Measurements from ENCODE around the gene ZNF85.
"Not testable (repeated sequence)": the region's sequence is repeated elsewhere in the genome, so short reads cannot be mapped to it uniquely, and the experiment has no call there.

Gene ZNF85

DNA sequence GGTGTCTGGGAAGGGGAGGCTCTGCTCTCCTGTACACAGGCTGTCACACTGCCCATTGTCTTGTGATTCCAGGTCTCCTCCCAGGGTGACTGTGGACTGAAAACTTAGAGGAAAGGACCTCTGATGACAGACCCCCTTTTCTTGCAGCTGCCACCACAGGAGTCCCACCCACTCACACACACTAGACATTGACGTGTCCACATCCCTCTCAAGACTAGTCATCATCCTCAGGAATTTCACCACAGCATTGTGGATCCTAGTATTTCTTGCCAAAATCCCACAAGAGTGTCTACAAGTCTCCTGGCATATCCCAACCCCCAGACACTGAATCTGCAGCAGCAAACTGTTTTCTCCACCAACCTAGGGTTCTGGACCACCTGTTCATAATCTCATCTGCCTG lies 5.3 kb downstream of the ZNF85 start:
- TF ChIP-seq, protein P1, sequence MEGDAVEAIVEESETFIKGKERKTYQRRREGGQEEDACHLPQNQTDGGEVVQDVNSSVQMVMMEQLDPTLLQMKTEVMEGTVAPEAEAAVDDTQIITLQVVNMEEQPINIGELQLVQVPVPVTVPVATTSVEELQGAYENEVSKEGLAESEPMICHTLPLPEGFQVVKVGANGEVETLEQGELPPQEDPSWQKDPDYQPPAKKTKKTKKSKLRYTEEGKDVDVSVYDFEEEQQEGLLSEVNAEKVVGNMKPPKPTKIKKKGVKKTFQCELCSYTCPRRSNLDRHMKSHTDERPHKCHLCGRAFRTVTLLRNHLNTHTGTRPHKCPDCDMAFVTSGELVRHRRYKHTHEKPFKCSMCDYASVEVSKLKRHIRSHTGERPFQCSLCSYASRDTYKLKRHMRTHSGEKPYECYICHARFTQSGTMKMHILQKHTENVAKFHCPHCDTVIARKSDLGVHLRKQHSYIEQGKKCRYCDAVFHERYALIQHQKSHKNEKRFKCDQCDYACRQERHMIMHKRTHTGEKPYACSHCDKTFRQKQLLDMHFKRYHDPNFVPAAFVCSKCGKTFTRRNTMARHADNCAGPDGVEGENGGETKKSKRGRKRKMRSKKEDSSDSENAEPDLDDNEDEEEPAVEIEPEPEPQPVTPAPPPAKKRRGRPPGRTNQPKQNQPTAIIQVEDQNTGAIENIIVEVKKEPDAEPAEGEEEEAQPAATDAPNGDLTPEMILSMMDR (IDR thresholded peaks at IDR 0.05), result no peak

GRCh38 chr19:20936322-20936947 lies 13.4 kb downstream of the ZNF85 start:
- not testable (repeated sequence) for H3K9me3 ChIP-seq
- H3K36me3 ChIP-seq, result peaks cover 46 to 48% (median 46%) of the 10 kb centered on the region in 3 donors

More for the DNA sequence above, 5.3 kb downstream of the ZNF85 start:
- Histone ChIP-seq H3K9me3 (no peaks in the 10 kb centered on the region), H3K4me1 (peaks cover 0 to 10% (median 1%) of the 10 kb centered on the region in 4 donors), H3K36me3 (peaks cover 0 to 8% (median 3%) of the 10 kb centered on the region in 3 donors), H3K27ac (no peak overlapping the region), H3K27me3 (no peaks in the 10 kb centered on the region), H3K4me3 (no peak overlapping the region)
- no peak for DNase-seq
- intact Hi-C loops (cut with DNase I; ENCODE audit: low total_unique reads), result no loop called here

GRCh38 chr19:20952561-20953095 lies 29.6 kb downstream of the ZNF85 start:
- intact Hi-C loops (cut with DNase I; ENCODE audit: low total_unique reads); H3K27ac ChIP-seq; DNase-seq; H3K4me3 ChIP-seq; H3K4me1 ChIP-seq; H3K27me3 ChIP-seq: not testable (repeated sequence)
- Histone ChIP-seq H3K36me3 (peaks cover 19 to 24% (median 23%) of the 10 kb centered on the region in 3 donors), H3K9me3 (peaks cover 4 to 50% (median 23%) of the 10 kb centered on the region in 3 donors)

More at GRCh38 chr19:20936322-20936947, 13.4 kb downstream of the ZNF85 start:
- H3K27me3 ChIP-seq; H3K27ac ChIP-seq; H3K4me1 ChIP-seq; DNase-seq; intact Hi-C loops (cut with DNase I; ENCODE audit: low total_unique reads); H3K4me3 ChIP-seq: not testable (repeated sequence)

DNA sequence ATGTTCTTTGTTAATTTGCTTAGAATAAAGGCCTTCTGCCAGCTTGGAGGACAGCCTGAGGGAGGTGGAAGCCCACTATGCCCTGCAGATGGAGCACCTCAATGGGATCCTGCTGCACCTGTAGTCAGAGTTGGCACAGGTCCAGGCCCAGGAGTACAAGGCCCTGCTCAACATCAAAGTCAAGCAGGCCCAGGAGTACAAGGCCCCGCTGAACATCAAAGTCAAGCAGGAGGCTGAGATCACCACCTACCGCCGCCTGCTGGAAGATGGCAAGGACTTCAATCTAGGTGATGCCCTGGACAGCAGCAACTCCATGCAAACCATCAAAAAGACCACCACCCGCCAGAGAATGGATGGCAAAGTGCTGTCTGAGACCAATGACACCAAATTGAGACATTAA lies 41.7 kb downstream of the ZNF85 start:
- H3K4me1 ChIP-seq, result no peaks in the 10 kb centered on the region
- H3K4me3 ChIP-seq, result no peak overlapping the region
- TF ChIP-seq, protein P1 (IDR thresholded peaks at IDR 0.05), result no peak
- H3K27ac ChIP-seq, result no peak overlapping the region
- intact Hi-C loops (cut with DNase I; ENCODE audit: low total_unique reads), result no loop called here
- H3K27me3 ChIP-seq, result no peaks in the 10 kb centered on the region
- no peaks in the 10 kb centered on the region for H3K36me3 ChIP-seq
- H3K9me3 ChIP-seq, result peaks cover 0 to 4% (median 0%) of the 10 kb centered on the region in 3 donors
- no peak for DNase-seq

DNA sequence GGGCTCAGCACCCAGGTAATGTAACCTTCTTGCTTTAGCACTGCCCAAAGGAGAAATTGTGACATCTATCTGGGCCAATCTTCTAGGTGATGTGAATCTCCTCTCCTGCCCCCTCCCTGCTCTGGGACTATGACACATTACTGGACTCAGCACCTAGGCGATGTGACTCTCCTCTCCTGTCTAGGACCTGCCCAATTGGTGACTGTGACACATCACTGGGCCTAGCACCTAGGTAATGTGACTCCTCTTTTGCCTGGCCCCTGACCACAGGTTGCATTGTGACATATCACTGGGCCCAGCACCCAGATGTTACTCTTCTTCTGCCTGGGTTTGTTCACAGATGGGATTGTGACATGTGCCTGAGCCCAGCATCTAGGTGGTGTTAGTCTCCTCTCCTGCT lies 45.0 kb downstream of the ZNF85 start:
- Histone ChIP-seq H3K4me1 (no peaks in the 10 kb centered on the region), H3K27ac (no peak overlapping the region), H3K4me3 (no peak overlapping the region), H3K27me3 (no peaks in the 10 kb centered on the region), H3K36me3 (no peaks in the 10 kb centered on the region), H3K9me3 (no peaks in the 10 kb centered on the region)
- intact Hi-C loops (cut with DNase I; ENCODE audit: low total_unique reads), result no loop called here
- no peak for DNase-seq
- TF ChIP-seq, protein P1 (IDR thresholded peaks at IDR 0.05), result no peak

DNA sequence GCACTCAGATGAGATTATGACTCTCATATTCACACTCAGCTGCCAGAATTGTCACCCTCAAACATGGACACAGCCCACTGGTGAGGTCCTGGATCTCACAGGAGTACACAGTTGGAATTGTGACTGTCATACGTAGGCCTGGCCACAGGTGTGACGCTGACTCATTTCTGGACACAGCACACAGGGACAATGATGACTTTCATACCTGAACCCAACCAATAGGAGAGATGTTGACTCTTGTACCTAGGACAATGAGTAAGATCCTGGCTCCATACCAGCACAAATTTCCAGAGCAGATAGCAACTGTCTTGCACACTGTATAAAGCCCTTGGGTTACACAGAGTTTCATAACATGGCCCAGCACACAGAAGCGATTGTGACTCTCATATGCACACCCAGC lies 46.4 kb downstream of the ZNF85 start:
- DNase-seq, result no peak
- no peaks in the 10 kb centered on the region for H3K27me3 ChIP-seq
- H3K27ac ChIP-seq, result no peak overlapping the region
- intact Hi-C loops (cut with DNase I; ENCODE audit: low total_unique reads), result no loop called here
- H3K4me1 ChIP-seq, result no peaks in the 10 kb centered on the region
- TF ChIP-seq, protein P1 (IDR thresholded peaks at IDR 0.05), result no peak
- no peak overlapping the region for H3K4me3 ChIP-seq
- no peaks in the 10 kb centered on the region for H3K9me3 ChIP-seq
- H3K36me3 ChIP-seq, result no peaks in the 10 kb centered on the region
